NCI-H82 treated with DMSO at 0.1 percent for 48 hours (cell line): ENCODE results near the gene RASGRP2.
"Not testable (repeated sequence)": the region's sequence is repeated elsewhere in the genome, so short reads cannot be mapped to it uniquely, and the experiment has no call there.

Experiments used
- DNase-seq: peaks from one replicate; lab custom pipeline; 2025; ENCODE audit not compliant: unreplicated experiment; lab: John Stamatoyannopoulos, UW

RASGRP2 gene

DNA sequence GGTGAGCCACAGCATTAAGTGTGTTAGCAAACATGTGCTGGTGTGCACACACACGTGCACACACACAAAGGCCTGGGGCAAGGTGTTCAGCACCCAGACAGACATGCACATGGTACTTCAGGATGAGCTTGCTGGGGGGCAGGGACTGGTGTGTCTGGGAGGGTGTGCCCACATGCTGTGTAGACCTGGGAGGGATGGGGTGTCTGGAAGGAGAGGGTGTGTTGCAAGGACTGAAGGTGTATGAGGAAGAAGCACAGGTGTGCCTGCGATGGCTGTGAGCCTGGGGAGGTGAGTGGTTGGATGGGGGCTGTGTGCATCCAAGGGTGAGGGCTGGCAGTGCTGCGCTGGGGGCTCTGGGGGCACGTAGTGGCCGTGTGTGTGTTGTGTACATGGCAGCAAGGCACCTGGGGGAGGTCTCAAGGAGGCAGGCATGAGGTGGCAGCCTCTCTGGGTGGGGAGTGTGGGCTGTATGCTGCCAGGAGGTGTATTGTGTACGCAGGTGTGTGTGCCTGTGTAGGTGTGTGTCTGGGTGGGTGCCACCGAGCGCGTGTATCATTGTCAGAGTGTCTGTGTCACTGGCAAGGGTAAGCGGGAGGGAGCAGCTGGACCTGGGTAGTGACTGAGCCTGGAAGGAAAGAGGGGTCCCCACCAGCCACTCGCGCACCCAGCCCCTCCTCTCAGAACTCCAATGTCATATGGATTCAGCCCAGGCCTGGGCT is 23.1 kb downstream of the RASGRP2 start:
- no peak for DNase-seq

DNA sequence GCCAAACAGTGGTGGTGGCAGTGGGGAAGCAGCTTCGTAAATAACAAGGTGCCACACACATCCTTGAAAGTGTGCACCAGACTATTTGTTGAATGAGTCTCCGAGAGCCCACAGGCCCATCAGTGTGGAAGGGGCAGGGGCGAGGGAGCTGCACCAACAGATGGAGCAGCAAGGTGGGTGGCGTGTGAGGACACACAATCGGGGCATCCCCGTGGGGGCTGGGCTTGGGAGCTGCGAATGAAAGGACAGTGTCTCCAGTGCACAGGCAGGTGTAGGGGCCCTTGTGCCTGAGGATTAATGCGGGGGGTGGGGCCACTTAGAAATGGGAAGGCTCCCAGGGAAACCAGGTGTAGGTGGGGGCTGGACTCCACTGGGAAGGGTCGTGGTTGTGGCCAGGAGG is 23.8 kb downstream of the RASGRP2 start:
- no peak for DNase-seq

DNA sequence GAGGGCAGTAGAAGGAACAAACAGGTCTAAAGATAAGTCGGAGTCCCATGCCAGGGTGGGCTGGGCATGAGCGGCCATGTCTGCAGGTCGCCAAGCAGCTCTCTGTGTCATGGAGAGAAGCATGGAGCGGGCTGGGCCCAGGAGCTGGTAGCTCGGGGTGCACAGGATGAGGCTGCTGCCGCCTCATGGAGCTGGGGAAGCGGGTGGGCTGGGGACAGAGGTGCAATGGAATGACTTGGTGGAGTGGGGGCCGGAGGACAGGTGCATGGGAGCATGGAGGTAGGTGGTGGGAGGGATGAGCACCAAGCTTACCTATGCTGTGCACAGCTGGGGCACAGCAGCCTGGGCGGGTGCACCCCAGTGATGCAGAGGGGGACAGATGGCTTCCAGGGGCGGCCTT is 24.5 kb downstream of the RASGRP2 start:
- no peak for DNase-seq

DNA sequence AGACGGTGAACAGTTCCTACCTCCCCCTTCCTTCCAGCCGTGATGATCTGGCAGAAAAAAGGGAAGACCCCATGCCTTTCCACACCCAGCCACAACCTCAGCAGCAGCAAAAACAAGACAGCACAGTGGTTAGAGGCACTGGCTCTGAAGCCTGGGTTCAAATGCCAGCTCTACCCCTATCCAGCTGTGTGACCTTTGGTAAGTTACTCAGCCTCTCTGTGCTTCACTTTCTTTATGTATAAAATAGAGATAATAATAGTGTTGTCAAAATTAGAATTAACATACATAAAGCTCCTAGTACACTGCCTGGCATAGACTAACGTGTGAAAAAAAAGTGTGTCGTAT is 25.2 kb downstream of the RASGRP2 start:
- DNase-seq = no peak

DNA sequence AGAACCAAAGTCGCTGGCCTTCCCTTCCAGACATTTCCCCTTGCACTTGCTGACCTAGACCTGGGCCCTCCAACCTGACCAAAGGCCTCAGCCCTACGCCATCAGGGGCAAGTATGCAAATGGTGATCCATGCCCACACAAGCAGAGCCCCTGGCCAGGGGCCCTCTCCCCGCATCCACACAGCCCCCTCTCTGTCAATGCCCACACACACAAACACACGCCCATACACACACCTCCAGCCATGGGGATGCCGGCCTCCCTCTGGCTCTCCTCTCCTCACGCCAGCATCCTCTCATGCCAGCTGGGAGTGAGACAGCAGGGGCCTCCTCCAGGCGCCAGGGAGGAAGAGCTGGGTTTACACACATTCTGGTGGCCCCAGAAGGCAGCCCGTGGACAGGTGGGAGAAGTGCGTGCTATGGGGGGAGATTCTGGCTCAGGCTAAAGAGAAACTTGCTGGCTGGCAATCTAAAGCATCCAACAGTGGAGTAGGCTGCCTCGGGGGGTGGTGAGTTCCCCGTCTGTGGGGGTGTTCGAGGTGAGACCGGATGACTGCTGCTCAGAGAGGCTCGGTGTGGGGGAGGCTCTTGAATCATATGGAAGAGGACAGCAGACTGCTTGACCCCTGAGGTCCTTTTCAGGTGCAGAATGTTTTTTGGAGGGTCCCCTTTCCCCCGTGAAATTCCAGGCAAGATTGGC is 25.7 kb downstream of the RASGRP2 start:
- DNase-seq = no peak

DNA sequence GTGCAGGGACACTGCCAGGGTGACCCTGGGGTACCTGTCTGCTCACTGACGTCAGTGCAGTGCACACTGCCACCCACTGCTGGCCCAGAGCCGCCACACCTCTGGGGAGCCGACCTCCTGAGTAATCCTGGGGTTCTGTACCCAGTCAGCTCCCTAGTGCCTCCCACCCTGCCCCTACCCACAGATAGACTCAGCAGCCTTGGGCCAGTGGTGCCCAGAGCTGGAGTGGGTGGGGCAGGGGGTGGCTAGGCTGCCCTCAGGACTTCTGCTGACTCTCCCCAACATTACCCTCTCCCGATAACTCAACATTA is 26.7 kb downstream of the RASGRP2 start:
- no peak for DNase-seq

DNA sequence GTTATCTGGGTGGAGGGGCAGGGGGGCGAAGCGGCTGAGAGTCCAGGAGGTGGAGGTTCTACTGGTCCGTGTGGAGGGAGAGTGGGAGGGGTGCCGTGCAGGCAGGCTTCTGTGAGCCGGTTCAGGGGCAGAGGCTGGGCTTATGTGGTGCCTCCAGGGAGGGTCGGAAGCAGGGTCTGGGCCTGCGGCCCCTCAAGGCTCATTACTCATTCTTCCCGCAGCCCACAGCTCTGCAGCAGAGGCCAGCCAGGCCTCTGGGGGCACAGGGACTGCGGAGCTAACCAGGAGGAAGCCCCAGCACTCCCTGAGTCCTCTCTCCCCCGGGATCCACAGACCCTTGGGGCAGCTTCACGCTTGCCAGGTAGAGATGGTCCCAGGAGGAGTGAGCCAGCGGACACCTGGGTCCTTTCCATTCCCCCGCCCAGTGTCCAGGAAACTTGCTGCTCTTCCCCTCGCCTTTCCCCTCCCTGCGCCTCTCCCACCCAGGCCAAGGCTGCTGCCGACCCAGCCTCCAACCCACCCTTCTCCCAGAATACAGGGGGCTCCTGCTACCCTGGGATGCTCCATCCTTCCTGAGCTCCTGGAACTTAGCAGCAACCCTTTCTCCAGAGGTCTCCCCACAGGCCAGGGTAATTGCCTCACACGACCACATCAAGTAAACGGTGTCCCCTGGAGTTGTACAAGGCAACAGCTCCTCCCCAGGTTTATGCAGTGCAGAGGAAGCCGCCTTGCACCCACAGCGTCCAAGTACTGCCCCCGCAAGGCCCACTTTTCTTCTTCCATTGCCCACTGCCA is 27.3 kb downstream of the RASGRP2 start:
- no peak for DNase-seq

DNA sequence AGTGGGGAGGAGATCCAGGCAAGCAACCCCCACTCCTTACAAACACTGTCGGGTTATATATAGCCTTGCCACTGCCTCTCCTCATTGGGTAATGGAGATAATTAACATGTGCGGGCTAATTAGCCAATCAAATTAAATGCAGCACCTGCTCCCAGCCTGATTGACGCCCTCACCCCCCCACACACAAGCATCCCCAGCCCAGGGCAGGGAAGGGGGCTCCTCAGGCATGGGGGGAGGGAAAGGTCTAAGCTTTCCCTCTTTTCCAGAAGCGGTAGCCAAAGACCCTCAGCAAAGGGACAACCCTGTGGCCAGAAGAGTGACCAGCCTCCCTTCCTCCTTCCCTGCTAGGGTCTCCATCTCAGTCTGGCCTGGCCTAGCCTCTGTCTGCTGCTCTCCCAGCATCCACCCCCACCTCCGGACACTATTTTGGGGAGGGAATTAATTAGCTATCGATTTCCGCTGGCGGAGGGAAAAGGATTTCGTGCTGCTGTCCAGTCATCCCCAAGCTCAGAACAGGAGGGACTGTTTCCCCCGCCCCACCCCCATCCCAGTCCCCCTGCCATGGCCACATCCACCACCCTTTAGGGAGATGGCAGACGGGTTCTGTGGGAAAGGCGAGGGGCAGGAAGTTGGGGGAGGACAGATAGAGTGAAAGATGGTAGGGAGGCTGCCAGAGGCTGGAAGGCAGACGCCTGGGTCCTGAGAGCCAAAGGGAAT is 28.0 kb downstream of the RASGRP2 start:
- no peak for DNase-seq

DNA sequence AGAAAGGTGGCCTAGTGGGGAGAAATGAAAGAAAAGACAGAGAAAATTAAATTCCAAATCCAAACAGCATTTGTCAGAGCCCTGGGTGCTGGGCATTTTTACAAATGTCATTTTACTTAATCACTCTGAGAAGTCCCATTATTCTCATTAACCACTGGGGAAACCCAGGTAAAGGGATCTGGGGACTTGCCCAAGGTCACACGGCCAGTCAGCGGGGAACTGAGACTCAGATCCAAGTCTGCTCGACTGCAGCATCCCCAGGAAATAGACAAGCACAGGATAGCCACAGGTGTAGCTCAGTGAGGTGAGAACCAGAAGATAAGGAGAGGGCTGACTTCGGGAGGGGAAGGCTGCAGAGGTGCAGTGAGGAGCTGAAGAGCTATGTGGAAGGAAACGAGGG is 28.8 kb downstream of the RASGRP2 start:
- DNase-seq = no peak

DNA sequence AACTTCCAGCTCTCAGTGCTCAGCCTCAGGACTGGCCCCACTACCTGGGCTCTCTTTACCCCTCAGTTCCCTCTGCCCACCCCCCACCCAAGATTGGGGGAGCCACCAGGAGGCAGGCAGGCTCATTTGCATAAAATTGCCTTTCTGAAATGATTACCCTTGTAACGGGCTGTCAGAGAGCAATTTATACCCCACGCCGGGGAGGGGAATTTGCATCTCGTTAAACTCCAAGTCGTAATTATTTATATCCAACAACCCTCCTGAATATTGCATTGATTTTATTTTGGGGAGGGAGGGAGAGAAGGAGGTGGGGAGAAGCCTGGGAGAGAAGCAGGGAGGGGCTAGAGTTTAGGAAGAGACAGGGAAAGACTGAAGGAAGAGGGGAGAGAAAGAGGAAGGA is 29.3 kb downstream of the RASGRP2 start:
- DNase-seq = no peak

DNA sequence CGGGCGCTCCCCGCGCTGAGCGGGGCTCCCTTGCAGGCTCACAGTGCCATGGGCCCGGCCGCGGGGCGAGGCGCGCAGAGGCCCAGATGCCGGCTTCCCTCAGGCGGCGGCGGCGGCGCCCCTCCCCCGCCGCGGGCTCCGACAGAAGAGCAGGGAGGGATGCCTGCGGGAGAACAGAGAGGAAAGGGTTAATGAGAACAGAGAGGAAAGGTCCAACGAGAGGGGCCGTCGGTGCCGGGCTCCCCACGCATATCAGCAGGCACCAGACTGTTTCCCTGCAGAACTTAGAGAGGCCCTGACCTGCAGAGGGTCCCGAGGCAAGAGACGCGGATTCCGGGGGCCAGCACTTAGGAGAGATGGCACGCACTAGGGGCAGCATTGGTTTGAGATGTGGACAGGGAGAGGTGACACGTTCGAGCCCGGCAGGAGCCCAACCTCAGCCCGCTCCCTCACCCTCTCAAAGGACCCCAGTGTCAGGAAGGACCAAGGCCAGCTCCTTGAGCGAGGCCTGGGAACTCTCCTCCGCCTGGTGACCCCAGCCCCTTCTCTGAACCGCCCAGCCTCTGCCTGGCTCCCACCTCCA is 30.1 kb downstream of the RASGRP2 start:
- no peak for DNase-seq

DNA sequence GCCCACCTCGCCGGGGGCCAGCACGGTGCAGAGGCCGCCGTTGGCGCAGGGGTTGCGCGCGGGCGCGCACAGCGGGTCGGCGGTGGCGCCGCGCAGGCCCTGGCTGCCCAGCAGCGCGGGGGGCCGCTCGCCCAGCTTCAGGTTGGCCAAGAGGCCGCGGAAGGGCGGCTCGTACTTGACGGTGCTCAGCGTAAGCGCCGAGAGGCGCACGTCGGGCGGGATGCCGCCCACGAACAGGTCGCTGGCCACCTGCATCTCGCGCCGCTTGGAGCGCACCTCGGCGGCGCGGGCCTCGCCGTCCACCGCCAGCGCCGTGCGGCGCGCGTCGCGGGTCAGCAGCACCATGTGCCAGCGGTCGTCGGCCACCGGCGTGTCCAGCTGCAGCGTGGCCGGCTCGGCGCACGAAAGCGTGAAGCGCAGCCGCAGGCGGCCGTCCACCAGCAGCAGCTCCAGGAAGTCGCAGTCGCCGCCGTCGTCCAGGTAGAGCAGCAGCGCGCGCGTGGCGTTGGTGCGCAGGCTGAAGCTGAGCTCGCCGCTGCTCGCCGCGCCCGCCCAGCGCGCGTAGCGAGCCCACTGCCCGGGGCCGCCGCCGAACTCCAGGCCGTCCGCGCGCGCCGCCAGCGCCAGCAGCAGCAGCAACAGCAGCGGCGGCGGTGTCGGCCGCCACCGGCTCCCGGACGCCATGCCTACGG is 30.8 kb downstream of the RASGRP2 start:
- no peak for DNase-seq

DNA sequence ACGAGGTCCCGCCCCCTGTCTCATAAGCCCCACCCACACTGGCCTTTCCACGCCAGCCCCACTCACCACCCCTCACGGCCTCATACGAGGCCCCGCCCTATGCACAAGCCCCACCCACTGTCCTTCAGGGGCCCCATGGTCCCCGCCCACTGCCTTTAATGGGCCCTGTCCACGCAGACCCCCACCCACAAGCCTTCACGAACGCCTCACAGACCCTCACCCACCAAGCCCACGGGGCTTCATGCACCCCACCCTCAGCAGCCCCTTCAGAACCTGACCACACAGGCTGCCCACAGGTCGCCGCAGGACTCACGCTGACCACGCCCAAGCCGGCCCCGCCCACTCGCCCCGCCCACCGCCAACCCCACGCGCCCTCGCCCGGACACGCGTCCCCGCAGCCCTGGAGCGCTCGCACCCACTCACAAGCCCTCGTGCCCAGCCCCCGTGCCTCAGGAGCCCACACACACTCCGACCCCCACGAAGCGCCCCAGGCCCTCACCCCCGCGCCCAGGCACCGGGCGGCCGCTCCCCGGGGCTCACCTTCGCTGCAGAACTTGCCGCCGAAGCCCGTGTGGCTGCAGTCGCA is 31.4 kb downstream of the RASGRP2 start:
- DNase-seq = no peak

DNA sequence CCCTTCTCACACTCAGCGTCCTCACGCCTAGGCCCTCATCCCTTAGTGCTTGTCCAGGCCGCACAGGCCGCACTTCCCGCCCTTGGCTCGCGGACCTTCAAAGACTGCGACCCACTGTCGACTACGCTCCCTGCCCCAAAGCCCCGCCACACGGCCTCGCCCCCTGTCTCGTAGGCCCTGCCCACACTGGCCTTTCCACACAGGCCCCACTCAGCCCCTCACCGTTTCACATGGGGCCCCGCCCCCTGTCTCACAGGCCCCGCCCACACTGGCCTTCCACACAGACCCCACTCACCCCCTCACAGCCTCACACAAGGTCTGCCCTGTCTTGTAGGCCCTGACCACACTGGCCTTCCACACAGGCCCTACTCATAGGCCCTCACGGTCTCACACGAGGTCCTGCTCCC is 32.0 kb downstream of the RASGRP2 start:
- no peak for DNase-seq

DNA sequence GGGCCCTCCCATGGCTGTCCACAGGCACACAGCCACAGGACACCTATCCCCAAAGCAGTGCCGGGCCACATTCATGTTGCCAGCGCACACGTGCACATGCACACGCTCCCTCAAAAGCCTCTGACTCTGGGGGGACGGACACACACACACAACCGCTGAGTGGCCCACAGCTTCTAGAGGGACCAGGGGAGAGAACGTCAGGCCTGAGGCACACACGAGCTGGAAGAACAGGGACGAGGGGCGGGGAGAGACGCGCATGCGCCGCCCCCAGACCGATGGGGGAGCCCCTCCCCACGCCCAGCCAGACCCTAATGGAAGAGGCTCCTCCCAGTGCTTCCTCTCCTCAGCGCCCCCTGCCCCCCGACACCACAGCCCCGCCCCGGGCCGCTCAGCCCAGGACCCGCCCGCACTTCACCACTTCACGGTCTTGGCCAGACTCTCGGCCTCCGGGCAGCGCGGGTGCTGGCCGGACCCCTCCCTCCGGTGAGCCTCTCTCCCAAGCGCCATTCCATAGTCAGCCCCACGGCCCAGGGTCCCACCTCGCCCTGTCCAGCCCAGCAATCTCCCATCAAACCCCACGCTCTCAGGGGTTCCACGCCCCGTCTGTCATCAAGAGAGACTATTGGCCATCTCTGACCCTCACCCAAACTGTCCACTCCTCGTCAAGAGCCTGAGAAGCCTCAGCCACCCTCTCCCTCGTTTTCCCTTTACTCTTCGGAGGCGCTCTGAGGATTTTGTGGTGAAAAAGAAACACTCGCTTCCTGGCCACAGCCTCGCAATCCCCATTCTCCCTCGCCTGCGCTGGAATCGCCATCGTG is 32.6 kb downstream of the RASGRP2 start:
- DNase-seq = no peak

DNA sequence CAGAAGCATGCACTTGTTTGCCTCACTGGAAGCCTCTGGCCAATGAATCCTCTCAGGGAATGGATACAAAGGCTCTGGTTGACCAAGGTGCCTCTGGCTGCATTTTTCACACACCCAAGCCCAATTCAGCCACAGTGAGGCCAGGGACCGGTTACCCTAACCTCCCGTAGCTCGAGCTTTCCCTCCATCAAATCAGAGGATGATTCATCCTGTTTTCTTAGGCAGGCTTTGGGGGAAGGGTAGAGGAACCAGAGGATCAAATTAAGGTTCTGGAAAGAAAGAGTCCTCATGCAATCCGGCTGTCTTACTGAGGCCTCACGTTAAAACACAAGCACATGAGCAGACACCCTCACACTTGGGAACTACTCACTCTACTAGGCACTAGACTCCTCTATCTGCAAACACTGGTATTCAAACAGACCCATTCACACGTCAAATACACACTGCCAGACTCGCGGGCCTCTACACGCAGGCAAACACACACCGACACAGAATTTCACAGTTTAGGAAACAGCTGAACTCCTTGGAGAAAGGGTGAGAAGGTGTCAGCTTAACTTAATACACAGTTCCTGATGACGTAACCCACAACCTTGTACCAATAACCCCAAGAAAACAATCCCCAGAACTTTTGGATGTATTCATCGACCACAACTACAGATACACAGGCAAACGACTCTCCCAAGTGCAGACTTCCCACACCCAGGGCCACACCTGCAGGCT is 33.4 kb downstream of the RASGRP2 start:
- DNase-seq = no peak

DNA sequence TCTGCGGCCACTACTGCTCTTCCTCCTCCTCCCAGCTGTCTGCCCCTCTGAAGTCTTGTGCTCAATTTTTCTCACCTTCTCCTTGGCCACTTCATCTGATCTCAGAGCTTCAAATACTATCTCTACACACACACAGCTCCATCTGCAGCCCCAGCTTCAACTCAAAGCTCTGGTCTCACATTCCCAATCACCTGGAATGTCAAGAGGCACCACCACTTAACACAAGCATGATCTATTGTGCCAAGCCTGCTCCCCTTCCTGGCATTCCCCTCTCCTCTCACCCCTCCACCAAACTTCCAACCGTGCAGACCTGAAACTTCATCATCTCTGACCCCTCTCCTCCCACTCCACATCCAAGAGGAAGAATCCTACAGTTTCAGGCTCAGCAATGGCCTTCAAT is 38.4 kb downstream of the RASGRP2 start:
- DNase-seq = no peak

DNA sequence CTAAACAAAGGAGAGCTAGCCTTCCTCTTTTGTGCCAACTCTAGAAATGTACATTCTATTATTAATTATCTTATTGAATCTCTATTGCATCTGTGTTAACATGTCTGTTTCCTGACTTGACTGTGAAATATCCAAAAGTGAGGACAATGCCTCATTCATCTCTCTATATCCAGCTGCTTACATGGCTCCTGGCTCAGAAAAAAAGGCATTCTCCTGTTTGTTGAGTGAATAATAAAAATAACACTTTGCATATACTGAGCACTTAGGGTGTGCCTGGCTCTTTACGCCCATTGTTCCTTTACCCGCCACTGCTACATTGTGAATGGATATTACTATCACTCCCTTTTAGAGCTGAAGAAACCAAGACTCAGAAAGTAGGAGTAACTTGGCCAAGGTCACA is 40.9 kb downstream of the RASGRP2 start:
- DNase-seq = no peak

DNA sequence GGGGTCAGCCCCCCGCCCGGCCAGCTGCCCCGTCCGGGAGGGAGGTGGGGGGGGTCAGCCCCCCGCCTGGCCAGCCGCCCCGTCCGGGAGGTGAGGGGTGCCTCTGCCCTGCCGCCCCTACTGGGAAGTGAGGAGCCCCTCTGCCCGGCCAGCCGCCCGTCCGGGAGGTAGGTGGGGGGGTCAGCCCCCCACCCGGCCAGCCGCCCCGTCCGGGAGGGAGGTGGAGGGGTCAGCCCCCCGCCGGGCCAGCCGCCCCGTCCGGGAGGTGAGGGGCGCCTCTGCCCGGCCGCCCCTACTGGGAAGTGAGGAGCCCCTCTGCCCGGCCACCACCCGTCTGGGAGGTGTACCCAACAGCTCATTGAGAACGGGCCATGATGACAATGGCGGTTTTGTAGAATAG is 42.0 kb downstream of the RASGRP2 start:
- not testable (repeated sequence) for DNase-seq
